Vagina (tissue), 2 donors: ENCODE data around the gene ZSCAN2. TPM values are rescaled to one million over a fixed set of nuclear protein-coding genes. Genes with fewer than 3 reads are reported as not detected.

Experiments used
- DNase-seq, 2 donors: peaks; one replicate each; pipeline ENCODE4 v3.0.0-alpha.2; 2017; ENCODE audit errors: extremely low spot score in 2 of 2
- H3K27ac ChIP-seq: fragments of 200-600 bp; sonication (generic); one replicate; pipeline ENCODE4 v1.5.1; 2019
- H3K27me3 ChIP-seq: fragments of 200-600 bp; sonication (generic); one replicate; pipeline ENCODE4 v1.5.1; 2019
- H3K36me3 ChIP-seq, 2 donors: fragments of 200-600 bp; sonication (generic); one replicate each; pipeline ENCODE4 v1.5.1; 2017 to 2019
- H3K4me1 ChIP-seq: fragments of 200-600 bp; sonication (generic); one replicate; pipeline ENCODE4 v1.5.1; 2019
- H3K4me3 ChIP-seq, 2 donors: fragments of 200-600 bp; sonication (generic); 1 replicate in 1 of 2; 2 replicates in 1 of 2; pipeline ENCODE4 v1.5.1; 2016 to 2019
- H3K9me3 ChIP-seq: fragments of 200-600 bp; sonication (generic); one replicate; pipeline ENCODE4 v1.5.1; 2019
- POLR2A ChIP-seq, 2 donors: fragments of 450-650 bp; IDR thresholded peaks; one replicate each; pipeline ENCODE4 v1.6.1; 2017; ENCODE audit warnings: antibody characterized with exemption in 2 of 2, mild to moderate bottlenecking in 2 of 2, moderate library complexity in 2 of 2
- POLR2AphosphoS5 ChIP-seq, 2 donors: sonication (generic); formaldehyde crosslinking; IDR thresholded peaks; one replicate each; pipeline ENCODE4 v1.9.0; 2017; ENCODE audit warnings: antibody characterized with exemption in 2 of 2, mild to moderate bottlenecking in 2 of 2, low read depth in 1 of 2; ENCODE audit not compliant: insufficient read depth in 1 of 2
- intact Hi-C: fragments of 100-400 bp; cut with DNase I; formaldehyde crosslinking; loops from one replicate; pipeline ENCODE4 v1.15.1; 2023
- total RNA-seq: library from RNA; depleted of rRNA; stranded (reverse); fragments of >200 nt; gene quantifications from one replicate; pipeline ENCODE4 v1.2.3, GENCODE V29; 2016
- TF ChIP-seq, protein P1 (sequence below), 3 experiments: fragments of 450-650 bp in 2 of 3; fragments of 200-600 bp in 1 of 3; sonication (generic) in 1 of 3; IDR thresholded peaks; one replicate each; pipeline ENCODE4 v1.5.1; 2017 to 2019; ENCODE audit warnings: antibody characterized with exemption in 3 of 3, mild to moderate bottlenecking in 2 of 3, moderate library complexity in 2 of 3

ZSCAN2 gene
- total RNA-seq, 1 donor from 2014 or later: 7.9 TPM

GRCh38 chr15:84601555-84601838 lies 688 bp downstream of the ZSCAN2 start:
- Histone ChIP-seq H3K36me3 (peaks cover 0 to 3% of the 10 kb centered on the region in 2 donors), H3K27ac (no peak overlapping the region), H3K4me3 (peak overlapping the region; percentile 77 to 93), H3K4me1 (peaks cover 19% of the 10 kb centered on the region), H3K27me3 (no peaks in the 10 kb centered on the region), H3K9me3 (no peaks in the 10 kb centered on the region)
- intact Hi-C loops: loop anchor here (5.0 kb wide), 1 partner anchor 326 kb away; no protein-coding TSS in a partner anchor
- TF ChIP-seq, protein P1, sequence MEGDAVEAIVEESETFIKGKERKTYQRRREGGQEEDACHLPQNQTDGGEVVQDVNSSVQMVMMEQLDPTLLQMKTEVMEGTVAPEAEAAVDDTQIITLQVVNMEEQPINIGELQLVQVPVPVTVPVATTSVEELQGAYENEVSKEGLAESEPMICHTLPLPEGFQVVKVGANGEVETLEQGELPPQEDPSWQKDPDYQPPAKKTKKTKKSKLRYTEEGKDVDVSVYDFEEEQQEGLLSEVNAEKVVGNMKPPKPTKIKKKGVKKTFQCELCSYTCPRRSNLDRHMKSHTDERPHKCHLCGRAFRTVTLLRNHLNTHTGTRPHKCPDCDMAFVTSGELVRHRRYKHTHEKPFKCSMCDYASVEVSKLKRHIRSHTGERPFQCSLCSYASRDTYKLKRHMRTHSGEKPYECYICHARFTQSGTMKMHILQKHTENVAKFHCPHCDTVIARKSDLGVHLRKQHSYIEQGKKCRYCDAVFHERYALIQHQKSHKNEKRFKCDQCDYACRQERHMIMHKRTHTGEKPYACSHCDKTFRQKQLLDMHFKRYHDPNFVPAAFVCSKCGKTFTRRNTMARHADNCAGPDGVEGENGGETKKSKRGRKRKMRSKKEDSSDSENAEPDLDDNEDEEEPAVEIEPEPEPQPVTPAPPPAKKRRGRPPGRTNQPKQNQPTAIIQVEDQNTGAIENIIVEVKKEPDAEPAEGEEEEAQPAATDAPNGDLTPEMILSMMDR (IDR thresholded peaks at IDR 0.05): no peak
- TF ChIP-seq POLR2AphosphoS5 (IDR thresholded peaks at IDR 0.05; ENCODE audit: insufficient read depth in 1 of 2, low read depth in 1 of 2) (no peak), POLR2A (IDR thresholded peaks at IDR 0.05) (no peak)
- DNase-seq: no peak

GRCh38 chr15:84603630-84604379 lies 3.0 kb downstream of the ZSCAN2 start:
- Histone ChIP-seq H3K27ac (no peak overlapping the region), H3K27me3 (no peaks in the 10 kb centered on the region), H3K36me3 (peaks cover 0 to 3% of the 10 kb centered on the region in 2 donors), H3K9me3 (no peaks in the 10 kb centered on the region), H3K4me1 (peaks cover 19% of the 10 kb centered on the region), H3K4me3 (no peak overlapping the region)
- intact Hi-C loops: loop anchor here (5.0 kb wide), 1 partner anchor 323 kb away; no protein-coding TSS in a partner anchor
- no peak for DNase-seq
- TF ChIP-seq POLR2AphosphoS5 (IDR thresholded peaks at IDR 0.05; ENCODE audit: insufficient read depth in 1 of 2, low read depth in 1 of 2) (no peak), POLR2A (IDR thresholded peaks at IDR 0.05) (no peak)
- TF ChIP-seq, protein P1 (IDR thresholded peaks at IDR 0.05): no peak

DNA sequence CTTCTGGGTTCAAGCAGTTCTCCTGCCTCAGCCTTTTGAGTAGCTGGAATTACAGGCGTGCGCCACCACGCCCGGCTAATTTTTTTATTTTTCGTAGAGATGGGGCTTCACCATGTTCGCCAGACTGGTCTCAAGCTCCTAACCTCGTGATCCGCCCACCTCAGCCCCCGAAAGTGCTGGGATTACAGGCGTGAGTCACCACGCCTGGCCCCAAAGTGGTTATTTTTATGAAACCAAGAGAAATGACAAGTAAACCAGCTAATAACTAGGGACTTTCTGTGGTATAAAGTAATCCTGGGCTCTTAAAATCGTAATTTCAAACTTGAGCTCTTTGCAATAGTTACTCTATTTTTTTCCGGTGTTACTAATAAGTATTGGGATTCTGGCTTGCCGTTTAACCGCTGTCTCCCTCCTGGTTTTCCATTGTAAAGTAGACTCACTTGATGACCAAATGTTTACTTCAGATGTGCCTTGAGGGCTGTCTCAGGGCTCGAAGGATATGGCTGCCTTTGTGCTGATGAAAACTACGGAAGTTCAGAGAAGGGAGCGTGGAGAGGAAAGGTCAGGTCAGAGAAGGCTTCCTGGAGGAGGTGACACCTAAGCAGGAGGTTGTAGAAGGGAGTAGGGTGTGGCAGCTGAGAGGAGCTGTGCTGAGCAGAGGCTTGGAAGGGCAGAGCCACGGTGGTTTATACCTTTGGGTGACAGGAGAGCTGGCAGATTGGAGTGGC lies 4.2 kb downstream of the ZSCAN2 start:
- DNase-seq: no peak
- no peaks in the 10 kb centered on the region for H3K9me3 ChIP-seq
- no peak overlapping the region for H3K4me3 ChIP-seq
- H3K27me3 ChIP-seq: no peaks in the 10 kb centered on the region
- peaks cover 0 to 3% of the 10 kb centered on the region in 2 donors for H3K36me3 ChIP-seq
- peaks cover 12% of the 10 kb centered on the region for H3K4me1 ChIP-seq
- TF ChIP-seq, protein P1 (IDR thresholded peaks at IDR 0.05): no peak
- TF ChIP-seq POLR2A (IDR thresholded peaks at IDR 0.05) (no peak), POLR2AphosphoS5 (IDR thresholded peaks at IDR 0.05; ENCODE audit: insufficient read depth in 1 of 2, low read depth in 1 of 2) (no peak)
- H3K27ac ChIP-seq: no peak overlapping the region
- intact Hi-C loops: loop anchor here (5.0 kb wide), 1 partner anchor 322 kb away; no protein-coding TSS in a partner anchor

GRCh38 chr15:84605554-84605882 lies 4.7 kb downstream of the ZSCAN2 start:
- Histone ChIP-seq H3K27me3 (no peaks in the 10 kb centered on the region), H3K4me1 (peaks cover 11% of the 10 kb centered on the region), H3K9me3 (no peaks in the 10 kb centered on the region), H3K4me3 (no peak overlapping the region), H3K36me3 (peaks cover 0 to 3% of the 10 kb centered on the region in 2 donors), H3K27ac (no peak overlapping the region)
- no peak for DNase-seq
- intact Hi-C loops: no loop called here
- TF ChIP-seq POLR2A (IDR thresholded peaks at IDR 0.05): no peak
- TF ChIP-seq POLR2AphosphoS5 (IDR thresholded peaks at IDR 0.05; ENCODE audit: insufficient read depth in 1 of 2, low read depth in 1 of 2): no peak
- TF ChIP-seq, protein P1 (IDR thresholded peaks at IDR 0.05): no peak
